ENCODE measurements around the gene C20orf204. TPM values are rescaled to one million over a fixed set of nuclear protein-coding genes. Genes with fewer than 3 reads are reported as not detected.
A peak's percentile ranks its signal among the peaks of the same experiment; 100 is the strongest.

Gene C20orf204
- total and polyA plus RNA-seq, 9 of the 15 experiments (the other 6 are each of a cell fraction or from before 2014, with no cell fraction given) = 0.11 to 1.1 (median 0.36) TPM; not detected in 2

DNA sequence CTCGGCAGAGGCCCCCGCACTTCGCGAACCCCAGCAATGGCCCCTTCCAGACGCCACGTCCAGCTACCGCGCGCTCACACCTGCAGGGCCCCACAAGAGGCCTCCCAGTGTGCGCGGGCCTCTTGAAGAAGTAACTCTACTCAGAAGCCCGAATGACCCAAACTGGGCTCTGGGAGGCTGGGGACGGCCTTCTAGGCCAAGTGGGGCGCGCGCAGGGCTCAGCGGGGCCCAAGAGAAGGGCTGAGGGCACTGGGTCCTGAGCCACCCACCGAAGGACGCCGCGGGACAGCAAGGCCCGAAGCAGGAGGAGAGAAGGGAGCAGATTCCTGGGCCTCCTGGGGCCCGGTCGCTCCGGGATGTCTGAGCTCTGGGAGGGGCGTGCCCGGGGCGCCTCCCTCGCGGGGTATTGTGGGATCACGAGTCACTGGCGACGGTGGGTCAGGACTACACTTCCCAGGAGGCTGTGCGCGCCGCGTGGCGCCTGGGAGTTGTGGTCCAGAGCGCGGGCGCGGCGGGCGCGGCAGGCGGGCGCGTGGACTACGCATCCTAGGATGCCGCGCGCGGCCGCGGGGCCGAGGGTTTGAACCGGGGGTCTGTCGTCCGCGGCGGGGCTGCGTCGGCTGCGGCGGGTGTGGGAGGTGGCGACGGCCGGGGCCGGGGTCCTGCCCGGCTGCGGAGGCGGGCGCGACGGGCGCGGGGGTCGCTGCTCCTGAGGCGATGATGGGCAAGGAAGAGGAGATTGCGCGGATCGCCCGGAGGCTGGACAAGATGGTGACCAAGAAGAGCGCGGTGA, 26.8 kb downstream of the C20orf204 start, which contains the start of gene TCEA2 (continued):
- TF ChIP-seq ZNF165 (CRISPR knock-in tag; IDR thresholded peaks at IDR 0.05; ENCODE audit: borderline replicate concordance) = 0 out of 2 replicates have a peak, but pooled peaks have one; percentile 28
- no peak for TF ChIP-seq PHTF2 (CRISPR knock-in tag; IDR thresholded peaks at IDR 0.05)
- TF ChIP-seq, protein P1, sequence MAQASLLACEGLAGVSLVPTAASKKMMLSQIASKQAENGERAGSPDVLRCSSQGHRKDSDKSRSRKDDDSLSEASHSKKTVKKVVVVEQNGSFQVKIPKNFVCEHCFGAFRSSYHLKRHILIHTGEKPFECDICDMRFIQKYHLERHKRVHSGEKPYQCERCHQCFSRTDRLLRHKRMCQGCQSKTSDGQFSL (CRISPR knock-in tag; IDR thresholded peaks at IDR 0.05) = peak; percentile 35; the same call in 1 of the 2 replicates
- TF ChIP-seq, protein P1 (tag; IDR thresholded peaks at IDR 0.05) = no peak
- TF ChIP-seq ESRRA (IDR thresholded peaks at IDR 0.05; ENCODE audit: borderline replicate concordance, low read depth) = peak; percentile 15; the same call in 1 of the 2 replicates
- no peak for TF ChIP-seq ZEB2 (IDR thresholded peaks at IDR 0.05)
- TF ChIP-seq DMBX1 (CRISPR knock-in tag; IDR thresholded peaks at IDR 0.05; ENCODE audit: borderline replicate concordance) = peak; percentile 96
- TF ChIP-seq CSDE1 (IDR thresholded peaks at IDR 0.05) = no peak
- peak; percentile 62; the same call in 1 of the 2 replicates for TF ChIP-seq ATF7 (IDR thresholded peaks at IDR 0.05)
- TF ChIP-seq SP1 (CRISPR knock-in tag; IDR thresholded peaks at IDR 0.05) = peak; percentile 87
- peak; percentile 80 for TF ChIP-seq SMAD4 (CRISPR knock-in tag; conservative IDR thresholded peaks at IDR 0.05)
- TF ChIP-seq TCF3 (CRISPR knock-in tag; IDR thresholded peaks at IDR 0.05) = no peak
- peak; percentile 84 for TF ChIP-seq SUPT5H (IDR thresholded peaks at IDR 0.05)
- TF ChIP-seq ZNF146 (CRISPR knock-in tag; IDR thresholded peaks at IDR 0.05; ENCODE audit: unreplicated experiment) = no peak
- 0 out of 2 replicates have a peak, but pooled peaks have one; percentile 16 for TF ChIP-seq HLTF (IDR thresholded peaks at IDR 0.05)
- TF ChIP-seq, protein P2, sequence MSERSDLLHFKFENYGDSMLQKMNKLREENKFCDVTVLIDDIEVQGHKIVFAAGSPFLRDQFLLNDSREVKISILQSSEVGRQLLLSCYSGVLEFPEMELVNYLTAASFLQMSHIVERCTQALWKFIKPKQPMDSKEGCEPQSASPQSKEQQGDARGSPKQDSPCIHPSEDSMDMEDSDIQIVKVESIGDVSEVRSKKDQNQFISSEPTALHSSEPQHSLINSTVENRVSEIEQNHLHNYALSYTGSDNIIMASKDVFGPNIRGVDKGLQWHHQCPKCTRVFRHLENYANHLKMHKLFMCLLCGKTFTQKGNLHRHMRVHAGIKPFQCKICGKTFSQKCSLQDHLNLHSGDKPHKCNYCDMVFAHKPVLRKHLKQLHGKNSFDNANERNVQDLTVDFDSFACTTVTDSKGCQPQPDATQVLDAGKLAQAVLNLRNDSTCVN (CRISPR knock-in tag; IDR thresholded peaks at IDR 0.05) = peak; percentile 40; the same call in 1 of the 2 replicates
- TF ChIP-seq, protein P3, sequence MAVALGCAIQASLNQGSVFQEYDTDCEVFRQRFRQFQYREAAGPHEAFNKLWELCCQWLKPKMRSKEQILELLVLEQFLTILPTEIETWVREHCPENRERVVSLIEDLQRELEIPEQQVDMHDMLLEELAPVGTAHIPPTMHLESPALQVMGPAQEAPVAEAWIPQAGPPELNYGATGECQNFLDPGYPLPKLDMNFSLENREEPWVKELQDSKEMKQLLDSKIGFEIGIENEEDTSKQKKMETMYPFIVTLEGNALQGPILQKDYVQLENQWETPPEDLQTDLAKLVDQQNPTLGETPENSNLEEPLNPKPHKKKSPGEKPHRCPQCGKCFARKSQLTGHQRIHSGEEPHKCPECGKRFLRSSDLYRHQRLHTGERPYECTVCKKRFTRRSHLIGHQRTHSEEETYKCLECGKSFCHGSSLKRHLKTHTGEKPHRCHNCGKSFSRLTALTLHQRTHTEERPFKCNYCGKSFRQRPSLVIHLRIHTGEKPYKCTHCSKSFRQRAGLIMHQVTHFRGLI (CRISPR knock-in tag; IDR thresholded peaks at IDR 0.05) = peak; percentile 68; the same call in 1 of the 2 replicates
- TF ChIP-seq COPS2 (conservative IDR thresholded peaks at IDR 0.05) = no peak
- TF ChIP-seq, protein P4, sequence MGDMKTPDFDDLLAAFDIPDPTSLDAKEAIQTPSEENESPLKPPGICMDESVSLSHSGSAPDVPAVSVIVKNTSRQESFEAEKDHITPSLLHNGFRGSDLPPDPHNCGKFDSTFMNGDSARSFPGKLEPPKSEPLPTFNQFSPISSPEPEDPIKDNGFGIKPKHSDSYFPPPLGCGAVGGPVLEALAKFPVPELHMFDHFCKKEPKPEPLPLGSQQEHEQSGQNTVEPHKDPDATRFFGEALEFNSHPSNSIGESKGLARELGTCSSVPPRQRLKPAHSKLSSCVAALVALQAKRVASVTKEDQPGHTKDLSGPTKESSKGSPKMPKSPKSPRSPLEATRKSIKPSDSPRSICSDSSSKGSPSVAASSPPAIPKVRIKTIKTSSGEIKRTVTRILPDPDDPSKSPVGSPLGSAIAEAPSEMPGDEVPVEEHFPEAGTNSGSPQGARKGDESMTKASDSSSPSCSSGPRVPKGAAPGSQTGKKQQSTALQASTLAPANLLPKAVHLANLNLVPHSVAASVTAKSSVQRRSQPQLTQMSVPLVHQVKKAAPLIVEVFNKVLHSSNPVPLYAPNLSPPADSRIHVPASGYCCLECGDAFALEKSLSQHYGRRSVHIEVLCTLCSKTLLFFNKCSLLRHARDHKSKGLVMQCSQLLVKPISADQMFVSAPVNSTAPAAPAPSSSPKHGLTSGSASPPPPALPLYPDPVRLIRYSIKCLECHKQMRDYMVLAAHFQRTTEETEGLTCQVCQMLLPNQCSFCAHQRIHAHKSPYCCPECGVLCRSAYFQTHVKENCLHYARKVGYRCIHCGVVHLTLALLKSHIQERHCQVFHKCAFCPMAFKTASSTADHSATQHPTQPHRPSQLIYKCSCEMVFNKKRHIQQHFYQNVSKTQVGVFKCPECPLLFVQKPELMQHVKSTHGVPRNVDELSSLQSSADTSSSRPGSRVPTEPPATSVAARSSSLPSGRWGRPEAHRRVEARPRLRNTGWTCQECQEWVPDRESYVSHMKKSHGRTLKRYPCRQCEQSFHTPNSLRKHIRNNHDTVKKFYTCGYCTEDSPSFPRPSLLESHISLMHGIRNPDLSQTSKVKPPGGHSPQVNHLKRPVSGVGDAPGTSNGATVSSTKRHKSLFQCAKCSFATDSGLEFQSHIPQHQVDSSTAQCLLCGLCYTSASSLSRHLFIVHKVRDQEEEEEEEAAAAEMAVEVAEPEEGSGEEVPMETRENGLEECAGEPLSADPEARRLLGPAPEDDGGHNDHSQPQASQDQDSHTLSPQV (IDR thresholded peaks at IDR 0.05) = peak; percentile 97
